HG03457 (cell line): ENCODE results near the gene AAMP.

Source experiments
- ATAC-seq: cut with Tn5 transposase; IDR thresholded peaks from one replicate; pipeline ENCODE4 v1.9.1; 2021; ENCODE audit warnings: moderate number of reproducible peaks; ENCODE audit not compliant: unreplicated experiment

The AAMP gene

GRCh38 chr2:218260742-218261422 lies 9.1 kb downstream of the AAMP start, which contains the start of gene GPBAR1:
GPBAR1 (plus strand) TSS chr2:218261015; CDS start chr2:218262725, 1,710 bp downstream.
- ATAC-seq, result no peak

DNA sequence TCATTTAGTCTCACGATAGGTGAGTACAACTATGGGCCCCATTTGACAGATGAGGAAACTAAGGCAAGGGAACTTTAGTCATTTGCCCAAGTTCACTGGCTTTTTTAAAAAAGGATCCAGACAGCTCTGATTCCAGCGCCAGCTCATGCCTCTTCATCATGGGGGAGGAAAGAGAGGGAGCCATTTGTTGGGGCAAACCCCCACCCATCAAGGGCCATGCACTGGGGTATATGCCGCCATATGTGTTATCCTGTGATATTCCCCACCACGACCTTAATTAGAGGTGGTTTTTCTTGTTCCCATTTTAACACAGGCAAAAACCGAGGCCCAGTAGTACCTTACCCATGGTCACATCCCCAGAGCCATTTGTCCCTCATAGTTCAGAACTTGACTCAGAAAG lies 9.8 kb downstream of the AAMP start:
- ATAC-seq, result no peak

- ATAC-seq, result no peak
Observed at GRCh38 chr2:218259099-218259961, 10.6 kb downstream of the AAMP start.

DNA sequence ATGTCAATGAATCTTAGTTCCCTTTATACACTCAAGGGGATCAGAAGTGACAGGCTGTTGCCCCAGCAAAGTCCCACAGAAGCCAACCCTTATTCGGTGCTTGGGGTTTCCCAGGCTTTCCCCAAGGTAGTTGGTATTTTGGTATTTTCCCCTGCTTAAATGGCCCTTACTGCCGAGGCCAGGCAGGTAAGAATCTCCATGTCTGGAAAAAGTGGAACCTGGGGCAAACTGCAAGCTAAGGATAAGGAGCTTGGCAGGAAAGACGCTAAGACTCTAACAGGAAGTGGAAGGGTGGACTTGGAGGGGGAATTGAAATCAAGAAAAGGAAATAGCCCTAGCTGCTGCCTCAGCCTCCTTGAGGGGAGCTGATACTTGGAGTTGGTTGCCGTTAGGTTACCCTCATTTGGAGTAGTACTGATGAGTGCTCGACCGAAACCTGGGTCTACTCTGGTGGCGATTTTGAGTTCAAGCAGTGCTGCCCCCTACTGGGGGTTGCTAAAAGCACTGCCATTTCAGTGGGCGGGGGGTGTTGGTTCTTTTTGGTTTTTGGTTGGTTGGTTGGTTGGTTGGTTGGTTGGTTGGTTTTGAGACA lies 12.5 kb downstream of the AAMP start:
- ATAC-seq, result peak; percentile 66

- ATAC-seq, result no peak
Observed at GRCh38 chr2:218256612-218257350, 13.2 kb downstream of the AAMP start.

GRCh38 chr2:218255446-218255845 lies 14.5 kb downstream of the AAMP start:
- ATAC-seq, result no peak

DNA sequence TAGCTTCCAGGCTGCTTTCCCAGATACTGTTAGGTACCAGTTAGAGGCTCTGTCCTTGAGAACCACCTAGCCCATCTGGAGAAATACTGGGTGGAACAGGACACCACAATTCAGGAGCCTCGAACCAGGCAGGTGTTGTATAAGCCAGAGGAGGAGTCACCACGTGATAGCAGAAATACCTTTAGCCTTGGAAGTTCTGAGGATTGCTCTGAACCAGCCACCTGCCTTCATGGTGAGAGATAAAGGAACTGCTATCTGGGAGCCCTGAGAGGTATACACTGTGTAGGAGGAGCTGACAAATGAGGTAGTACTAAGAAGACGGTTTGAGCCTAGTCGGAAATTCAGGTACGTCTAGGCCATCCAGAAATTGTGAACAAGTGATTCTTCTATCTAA lies 16.7 kb downstream of the AAMP start:
- ATAC-seq, result no peak

DNA sequence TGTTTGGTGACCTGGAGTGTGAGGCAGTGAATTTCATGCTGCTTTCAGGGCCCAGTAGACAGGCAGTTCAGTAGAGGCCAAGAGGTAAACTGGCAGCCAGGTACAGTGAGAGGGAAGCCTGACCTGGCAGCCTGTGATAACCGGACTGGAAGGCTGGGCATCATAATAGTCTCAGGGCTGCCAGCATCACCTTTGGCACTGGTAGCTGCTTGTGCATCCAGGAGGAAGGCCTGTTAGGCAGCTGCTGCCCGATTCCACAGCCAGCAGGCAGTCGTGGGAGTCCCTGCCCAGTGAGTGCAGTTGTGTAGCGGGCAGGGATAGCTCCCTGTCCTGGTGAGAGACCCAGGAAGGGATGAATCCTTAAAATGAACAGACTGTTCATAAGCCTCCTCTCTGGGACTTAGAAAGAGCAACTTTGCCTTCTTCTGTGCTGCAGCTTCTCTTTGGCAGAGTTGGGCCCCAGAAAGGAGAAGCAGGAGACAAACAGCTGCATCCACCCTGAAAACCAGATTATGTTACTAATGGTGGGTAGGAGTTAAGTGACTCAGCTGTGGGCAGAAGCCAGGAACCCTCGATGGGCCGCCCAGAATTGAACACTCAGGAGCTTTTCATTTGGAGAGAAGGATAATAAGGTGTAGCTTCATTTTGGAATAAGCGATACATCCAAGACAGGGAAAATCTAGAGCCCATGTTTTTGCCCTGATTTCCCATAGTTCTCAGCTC lies 17.3 kb downstream of the AAMP start:
- ATAC-seq, result no peak

DNA sequence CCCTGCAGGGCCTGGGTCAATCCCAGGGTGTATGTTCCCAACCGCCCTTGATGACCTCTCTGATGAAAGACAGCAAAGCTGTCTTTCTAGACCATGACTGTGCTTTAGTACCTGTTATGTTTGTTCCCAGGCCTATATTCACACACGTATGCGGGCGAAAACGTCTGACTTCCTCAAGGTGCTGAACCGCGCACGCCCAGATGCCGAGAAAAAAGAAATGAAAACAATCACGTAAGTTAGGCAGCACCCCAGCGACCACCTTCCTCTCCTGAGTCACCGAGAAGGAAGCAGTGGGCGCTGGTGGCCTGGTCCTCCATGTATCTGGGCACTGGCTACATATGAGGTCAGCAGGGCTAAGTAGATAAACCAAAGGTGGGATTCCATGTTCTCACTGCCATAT lies 20.2 kb downstream of the AAMP start:
- ATAC-seq, result no peak

DNA sequence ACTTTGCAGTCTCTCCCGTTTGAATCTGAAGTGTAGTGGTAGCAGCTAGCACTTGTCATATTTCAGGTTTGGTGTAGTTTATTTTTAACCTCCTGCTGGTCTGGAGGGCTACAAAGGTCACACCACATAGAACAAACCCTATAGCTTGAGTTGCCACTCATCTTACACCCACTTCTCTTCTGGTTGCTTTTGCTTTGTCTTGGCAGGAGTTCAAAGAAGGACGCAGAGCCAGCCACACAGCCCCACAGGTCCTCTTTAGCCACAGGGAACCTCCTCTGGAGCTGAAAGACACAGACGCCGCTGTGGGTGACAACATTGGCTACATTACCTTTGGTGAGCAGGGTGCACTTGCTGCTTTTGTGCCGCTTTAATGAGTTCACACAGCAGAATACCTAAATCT lies 24.7 kb downstream of the AAMP start:
- no peak for ATAC-seq

DNA sequence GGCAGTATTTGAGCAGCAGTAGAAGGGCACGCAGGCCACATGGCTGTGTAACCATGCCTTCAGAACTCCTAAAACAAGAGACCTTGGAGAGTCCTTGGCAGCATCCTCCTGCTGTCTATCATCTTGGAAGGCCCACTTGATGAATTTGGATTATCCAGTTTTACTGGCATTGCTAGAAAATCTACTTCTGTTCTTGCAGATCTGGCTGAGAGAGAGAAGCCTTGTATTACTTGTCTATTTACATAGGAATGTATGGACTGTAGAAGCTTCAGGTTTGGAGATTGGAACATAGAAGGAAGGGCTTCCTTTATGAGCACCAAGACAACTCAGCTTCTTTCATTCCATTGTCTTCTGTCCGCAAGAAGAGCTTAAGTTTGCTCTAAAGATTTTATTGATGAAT lies 25.3 kb downstream of the AAMP start:
- no peak for ATAC-seq

DNA sequence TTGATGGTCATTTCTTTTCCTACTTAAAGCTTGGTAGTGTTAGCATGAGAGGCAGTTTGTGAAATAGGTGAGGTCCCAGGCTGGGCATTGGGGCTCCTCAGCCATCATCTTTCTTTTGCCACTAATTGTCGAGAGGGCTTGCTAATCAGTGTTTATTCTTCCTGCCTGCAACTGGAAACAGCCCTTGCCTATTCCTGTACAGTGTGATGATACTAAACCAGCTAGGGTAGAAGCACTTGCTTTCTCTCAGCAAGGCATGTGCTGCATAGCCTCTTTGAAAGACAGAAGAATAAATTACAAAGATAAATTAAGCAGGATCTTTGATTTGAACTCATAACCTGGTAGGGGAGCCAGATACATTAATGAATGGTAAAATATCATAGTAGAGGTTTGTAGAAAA lies 25.7 kb downstream of the AAMP start:
- no peak for ATAC-seq

- ATAC-seq, result no peak
Observed at GRCh38 chr2:218238887-218239286, 31.1 kb downstream of the AAMP start.

GRCh38 chr2:218236829-218237228 lies 33.1 kb downstream of the AAMP start:
- no peak for ATAC-seq

DNA sequence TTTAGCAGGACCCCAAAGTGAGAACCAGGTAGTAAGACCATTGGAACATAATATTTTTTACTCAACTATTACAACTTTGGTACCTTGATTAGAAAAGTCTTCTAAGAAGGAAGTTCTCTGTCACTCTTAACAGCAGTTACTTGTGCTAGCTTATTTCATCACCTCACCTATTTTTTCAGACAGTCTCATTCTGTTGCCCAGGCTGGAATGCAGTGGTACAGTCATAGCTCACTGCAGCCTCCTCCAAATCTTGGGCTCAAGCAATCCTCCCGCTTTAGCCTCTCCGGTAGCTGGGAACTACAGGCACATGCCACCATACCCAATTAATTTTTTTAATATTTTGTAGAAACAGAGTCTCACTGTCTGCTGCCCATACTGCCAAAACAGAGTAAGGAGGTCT lies 34.9 kb downstream of the AAMP start:
- ATAC-seq, result no peak

DNA sequence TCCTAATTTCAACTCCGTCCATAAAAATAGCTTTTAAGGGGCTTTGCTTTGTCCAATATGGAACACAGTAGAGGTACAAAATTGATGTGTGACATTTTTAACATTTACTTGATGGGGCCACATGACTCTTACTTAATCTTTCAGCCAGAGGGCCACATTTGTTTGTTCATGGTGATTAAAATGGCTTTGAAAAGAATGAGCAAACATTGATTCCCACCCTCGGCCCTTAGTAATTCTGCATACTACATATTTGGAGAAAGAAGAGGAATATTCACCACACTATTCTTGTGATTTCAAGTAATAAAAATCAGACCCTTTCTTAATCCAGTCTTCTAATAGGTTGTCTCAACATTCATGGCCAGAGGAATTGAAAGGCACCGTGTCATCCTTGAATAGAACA lies 35.4 kb downstream of the AAMP start:
- ATAC-seq, result no peak

- no peak for ATAC-seq
Observed at GRCh38 chr2:218233543-218233942, 36.4 kb downstream of the AAMP start.

DNA sequence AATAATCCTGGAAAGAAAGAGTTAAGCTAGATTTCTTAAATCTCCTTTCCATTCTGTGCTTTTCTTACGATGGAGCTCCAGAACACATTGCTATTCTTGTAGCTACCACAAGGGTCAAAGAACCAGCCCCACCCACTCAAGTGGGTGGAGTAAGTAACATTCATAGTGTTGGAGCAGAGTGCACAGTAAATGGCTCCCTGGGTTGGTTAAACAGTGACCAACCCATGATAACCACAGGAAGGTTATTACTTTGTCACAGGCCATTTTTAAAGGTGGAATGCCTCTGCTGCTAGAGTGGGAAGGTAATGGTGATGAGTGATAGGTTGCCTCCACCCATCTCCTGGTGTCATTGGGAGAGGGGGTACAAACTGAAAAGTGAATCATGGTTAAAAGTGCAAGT lies 39.1 kb downstream of the AAMP start:
- ATAC-seq, result peak; percentile 64

DNA sequence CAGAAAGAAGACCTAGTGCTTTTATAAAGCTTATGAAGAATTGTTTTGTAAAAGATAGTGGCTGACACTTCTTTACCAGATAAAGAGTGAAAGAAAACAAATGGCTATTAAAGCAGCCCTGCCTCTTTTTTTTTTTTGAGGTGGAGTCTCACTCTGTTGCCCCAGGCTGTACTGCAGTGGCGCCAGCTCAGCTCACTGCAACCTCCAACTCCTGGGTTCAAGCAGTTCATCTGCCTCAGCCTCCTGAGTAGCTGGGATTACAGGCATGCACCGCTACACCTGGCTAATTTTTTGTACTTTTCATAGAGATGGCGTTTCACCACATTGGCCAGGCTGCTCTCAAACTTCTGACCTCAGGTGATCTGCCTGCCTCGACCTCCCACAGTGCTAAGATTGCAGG lies 40.1 kb downstream of the AAMP start:
- no peak for ATAC-seq

- ATAC-seq, result peak; percentile 66
Observed at GRCh38 chr2:218229239-218229638, 40.7 kb downstream of the AAMP start.
